K562 (cell line): ENCODE data around the gene IL17RB. TPM values are rescaled to one million over a fixed set of nuclear protein-coding genes. Genes with fewer than 3 reads are reported as not detected.

Source experiments
- EZH2 ChIP-seq: IDR thresholded peaks from 2 replicates; pipeline ENCODE4 v1.6.1; 2012; ENCODE audit warnings: low read depth, mild to moderate bottlenecking, inconsistent platforms, low read length, borderline replicate concordance
- NCOA2 ChIP-seq, 2 experiments: fragments of 450-650 bp; IDR thresholded peaks; 2 replicates each; pipeline ENCODE4 v1.6.1; 2018; ENCODE audit warnings: mild to moderate bottlenecking in 2 of 2, moderate library complexity in 1 of 2; ENCODE audit not compliant: partially characterized antibody in 2 of 2
- NFE2L1 ChIP-seq: fragments of 450-650 bp; IDR thresholded peaks from 2 replicates; pipeline ENCODE4 v1.6.1; 2016; ENCODE audit warnings: missing genetic modification characterization, low read depth, mild to moderate bottlenecking, missing compliant biosample characterization, moderate library complexity, borderline replicate concordance
- POLR2B ChIP-seq: fragments of 450-650 bp; IDR thresholded peaks from 2 replicates; pipeline ENCODE4 v1.6.1; 2018; ENCODE audit warnings: low read depth; ENCODE audit not compliant: partially characterized antibody
- SAFB ChIP-seq: fragments of 200-400 bp; formaldehyde crosslinking; IDR thresholded peaks from 2 replicates; pipeline ENCODE4 v1.6.1; 2017; ENCODE audit warnings: low read depth, low read length, borderline replicate concordance
- SRSF1 ChIP-seq: fragments of 200-400 bp; formaldehyde crosslinking; IDR thresholded peaks from 2 replicates; pipeline ENCODE4 v1.6.1; 2017; ENCODE audit warnings: mild to moderate bottlenecking, low read depth, low read length, moderate library complexity
- ZNF184 ChIP-seq: sonication (generic); formaldehyde crosslinking; IDR thresholded peaks from 2 replicates; pipeline ENCODE4 v1.5.0; 2020; ENCODE audit warnings: missing genetic modification reagents
- polyA plus RNA-seq, 8 experiments: library from polyadenylated mRNA; depleted of rRNA in 4 of 8; stranded (reverse) in 5 of 8; unstranded in 3 of 8; fragments of >200 nt; fragmentation: Nextera tagmentation in 2 of 8; fragmentation: Illumina TruSeq in 1 of 8; extraction: Ambion mirVana in 2 of 8; extraction: Trizol in 1 of 8; gene quantifications; 2 replicates each; pipeline versions ENCODE4 v1.2.1 to v1.2.3, GENCODE V29; 2011 to 2014; ENCODE audit warnings: inconsistent platforms in 1 of 8, missing spikeins in 1 of 8
- total RNA-seq, 7 experiments: library from RNA; depleted of rRNA in 6 of 7; stranded (reverse); fragments of >200 nt in 6 of 7; fragmentation: Illumina TruSeq in 2 of 7; extraction: Trizol in 2 of 7; gene quantifications; 2 replicates each; pipeline versions ENCODE4 v1.2.1 to v1.2.3, GENCODE V29; 2011 to 2021; ENCODE audit warnings: low replicate concordance in 1 of 7
- TF ChIP-seq, protein P1 (sequence below): fragments of 200-800 bp; sonication (Bioruptor generic); IDR thresholded peaks from 2 replicates; pipeline ENCODE4 v1.6.1; 2016; ENCODE audit warnings: missing genetic modification characterization, missing compliant biosample characterization
- TF ChIP-seq, protein P2 (sequence below): fragments of 450-650 bp; formaldehyde crosslinking; IDR thresholded peaks from 2 replicates; pipeline ENCODE4 v1.4.0; 2020; ENCODE audit warnings: mild to moderate bottlenecking, moderate library complexity
- TF ChIP-seq, protein P3 (sequence below): sonication (generic); formaldehyde crosslinking; IDR thresholded peaks from 2 replicates; pipeline ENCODE4 v1.8.0; 2022; ENCODE audit warnings: mild to moderate bottlenecking, missing genetic modification reagents
- TF ChIP-seq, protein P4 (sequence below): fragments of 450-650 bp; formaldehyde crosslinking; conservative IDR thresholded peaks from 2 replicates; pipeline ENCODE4 v1.4.0; 2022; ENCODE audit warnings: mild to moderate bottlenecking, missing genetic modification characterization
- TF ChIP-seq, protein P5 (sequence below): fragments of 250-450 bp; sonication (Bioruptor Pico); IDR thresholded peaks from 2 replicates; pipeline ENCODE4 v1.5.0; 2022; ENCODE audit warnings: mild to moderate bottlenecking
- TF ChIP-seq, protein P6 (sequence below): fragments of 250-450 bp; sonication (Bioruptor Pico); IDR thresholded peaks from 2 replicates; pipeline ENCODE4 v1.8.0; 2021; ENCODE audit warnings: moderate library complexity, mild to moderate bottlenecking, inconsistent platforms

IL17RB gene
- total and polyA plus RNA-seq, 9 of the 15 experiments (the other 6 are each of a cell fraction or from before 2014, with no cell fraction given), result 1.1 to 4.1 (median 1.7) TPM

DNA sequence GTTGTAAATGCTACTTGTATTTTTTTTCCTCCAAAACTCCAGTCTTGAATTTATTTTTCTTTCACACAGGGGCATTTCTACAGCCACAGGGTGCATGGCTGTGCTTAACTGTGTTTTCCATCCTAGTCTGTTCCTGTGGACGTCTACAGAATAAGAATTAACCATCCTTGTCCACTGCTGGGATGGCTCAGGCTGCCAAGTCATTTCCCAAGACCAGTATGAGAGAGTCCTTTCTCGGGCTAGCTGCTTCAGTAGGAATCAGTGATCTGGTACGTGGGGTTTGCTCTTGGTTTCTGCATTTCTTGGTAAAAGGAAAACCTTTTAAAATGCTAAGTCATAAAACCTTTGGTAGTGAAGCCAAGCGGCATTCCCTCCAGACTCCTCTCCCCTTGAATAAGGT lies 29.9 kb upstream of the IL17RB start (continued):
- TF ChIP-seq, protein P1, sequence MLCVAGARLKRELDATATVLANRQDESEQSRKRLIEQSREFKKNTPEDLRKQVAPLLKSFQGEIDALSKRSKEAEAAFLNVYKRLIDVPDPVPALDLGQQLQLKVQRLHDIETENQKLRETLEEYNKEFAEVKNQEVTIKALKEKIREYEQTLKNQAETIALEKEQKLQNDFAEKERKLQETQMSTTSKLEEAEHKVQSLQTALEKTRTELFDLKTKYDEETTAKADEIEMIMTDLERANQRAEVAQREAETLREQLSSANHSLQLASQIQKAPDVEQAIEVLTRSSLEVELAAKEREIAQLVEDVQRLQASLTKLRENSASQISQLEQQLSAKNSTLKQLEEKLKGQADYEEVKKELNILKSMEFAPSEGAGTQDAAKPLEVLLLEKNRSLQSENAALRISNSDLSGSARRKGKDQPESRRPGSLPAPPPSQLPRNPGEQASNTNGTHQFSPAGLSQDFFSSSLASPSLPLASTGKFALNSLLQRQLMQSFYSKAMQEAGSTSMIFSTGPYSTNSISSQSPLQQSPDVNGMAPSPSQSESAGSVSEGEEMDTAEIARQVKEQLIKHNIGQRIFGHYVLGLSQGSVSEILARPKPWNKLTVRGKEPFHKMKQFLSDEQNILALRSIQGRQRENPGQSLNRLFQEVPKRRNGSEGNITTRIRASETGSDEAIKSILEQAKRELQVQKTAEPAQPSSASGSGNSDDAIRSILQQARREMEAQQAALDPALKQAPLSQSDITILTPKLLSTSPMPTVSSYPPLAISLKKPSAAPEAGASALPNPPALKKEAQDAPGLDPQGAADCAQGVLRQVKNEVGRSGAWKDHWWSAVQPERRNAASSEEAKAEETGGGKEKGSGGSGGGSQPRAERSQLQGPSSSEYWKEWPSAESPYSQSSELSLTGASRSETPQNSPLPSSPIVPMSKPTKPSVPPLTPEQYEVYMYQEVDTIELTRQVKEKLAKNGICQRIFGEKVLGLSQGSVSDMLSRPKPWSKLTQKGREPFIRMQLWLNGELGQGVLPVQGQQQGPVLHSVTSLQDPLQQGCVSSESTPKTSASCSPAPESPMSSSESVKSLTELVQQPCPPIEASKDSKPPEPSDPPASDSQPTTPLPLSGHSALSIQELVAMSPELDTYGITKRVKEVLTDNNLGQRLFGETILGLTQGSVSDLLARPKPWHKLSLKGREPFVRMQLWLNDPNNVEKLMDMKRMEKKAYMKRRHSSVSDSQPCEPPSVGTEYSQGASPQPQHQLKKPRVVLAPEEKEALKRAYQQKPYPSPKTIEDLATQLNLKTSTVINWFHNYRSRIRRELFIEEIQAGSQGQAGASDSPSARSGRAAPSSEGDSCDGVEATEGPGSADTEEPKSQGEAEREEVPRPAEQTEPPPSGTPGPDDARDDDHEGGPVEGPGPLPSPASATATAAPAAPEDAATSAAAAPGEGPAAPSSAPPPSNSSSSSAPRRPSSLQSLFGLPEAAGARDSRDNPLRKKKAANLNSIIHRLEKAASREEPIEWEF (CRISPR knock-in tag), result no peak
- TF ChIP-seq, protein P2, sequence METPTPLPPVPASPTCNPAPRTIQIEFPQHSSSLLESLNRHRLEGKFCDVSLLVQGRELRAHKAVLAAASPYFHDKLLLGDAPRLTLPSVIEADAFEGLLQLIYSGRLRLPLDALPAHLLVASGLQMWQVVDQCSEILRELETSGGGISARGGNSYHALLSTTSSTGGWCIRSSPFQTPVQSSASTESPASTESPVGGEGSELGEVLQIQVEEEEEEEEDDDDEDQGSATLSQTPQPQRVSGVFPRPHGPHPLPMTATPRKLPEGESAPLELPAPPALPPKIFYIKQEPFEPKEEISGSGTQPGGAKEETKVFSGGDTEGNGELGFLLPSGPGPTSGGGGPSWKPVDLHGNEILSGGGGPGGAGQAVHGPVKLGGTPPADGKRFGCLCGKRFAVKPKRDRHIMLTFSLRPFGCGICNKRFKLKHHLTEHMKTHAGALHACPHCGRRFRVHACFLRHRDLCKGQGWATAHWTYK (CRISPR knock-in tag), result no peak
- TF ChIP-seq, protein P3, sequence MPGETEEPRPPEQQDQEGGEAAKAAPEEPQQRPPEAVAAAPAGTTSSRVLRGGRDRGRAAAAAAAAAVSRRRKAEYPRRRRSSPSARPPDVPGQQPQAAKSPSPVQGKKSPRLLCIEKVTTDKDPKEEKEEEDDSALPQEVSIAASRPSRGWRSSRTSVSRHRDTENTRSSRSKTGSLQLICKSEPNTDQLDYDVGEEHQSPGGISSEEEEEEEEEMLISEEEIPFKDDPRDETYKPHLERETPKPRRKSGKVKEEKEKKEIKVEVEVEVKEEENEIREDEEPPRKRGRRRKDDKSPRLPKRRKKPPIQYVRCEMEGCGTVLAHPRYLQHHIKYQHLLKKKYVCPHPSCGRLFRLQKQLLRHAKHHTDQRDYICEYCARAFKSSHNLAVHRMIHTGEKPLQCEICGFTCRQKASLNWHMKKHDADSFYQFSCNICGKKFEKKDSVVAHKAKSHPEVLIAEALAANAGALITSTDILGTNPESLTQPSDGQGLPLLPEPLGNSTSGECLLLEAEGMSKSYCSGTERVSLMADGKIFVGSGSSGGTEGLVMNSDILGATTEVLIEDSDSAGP (CRISPR knock-in tag), result no peak
- TF ChIP-seq ZNF184 (CRISPR knock-in tag), result no peak
- TF ChIP-seq POLR2B, result no peak
- no peak for TF ChIP-seq SRSF1
- TF ChIP-seq SAFB, result no peak
- TF ChIP-seq, protein P4, sequence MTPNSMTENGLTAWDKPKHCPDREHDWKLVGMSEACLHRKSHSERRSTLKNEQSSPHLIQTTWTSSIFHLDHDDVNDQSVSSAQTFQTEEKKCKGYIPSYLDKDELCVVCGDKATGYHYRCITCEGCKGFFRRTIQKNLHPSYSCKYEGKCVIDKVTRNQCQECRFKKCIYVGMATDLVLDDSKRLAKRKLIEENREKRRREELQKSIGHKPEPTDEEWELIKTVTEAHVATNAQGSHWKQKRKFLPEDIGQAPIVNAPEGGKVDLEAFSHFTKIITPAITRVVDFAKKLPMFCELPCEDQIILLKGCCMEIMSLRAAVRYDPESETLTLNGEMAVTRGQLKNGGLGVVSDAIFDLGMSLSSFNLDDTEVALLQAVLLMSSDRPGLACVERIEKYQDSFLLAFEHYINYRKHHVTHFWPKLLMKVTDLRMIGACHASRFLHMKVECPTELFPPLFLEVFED (CRISPR knock-in tag), result no peak
- TF ChIP-seq NFE2L1 (tag), result no peak
- TF ChIP-seq NCOA2 (IDR thresholded peaks at IDR 0.05; ENCODE audit: partially characterized antibody in 2 of 2), result no peak
- TF ChIP-seq, protein P5, sequence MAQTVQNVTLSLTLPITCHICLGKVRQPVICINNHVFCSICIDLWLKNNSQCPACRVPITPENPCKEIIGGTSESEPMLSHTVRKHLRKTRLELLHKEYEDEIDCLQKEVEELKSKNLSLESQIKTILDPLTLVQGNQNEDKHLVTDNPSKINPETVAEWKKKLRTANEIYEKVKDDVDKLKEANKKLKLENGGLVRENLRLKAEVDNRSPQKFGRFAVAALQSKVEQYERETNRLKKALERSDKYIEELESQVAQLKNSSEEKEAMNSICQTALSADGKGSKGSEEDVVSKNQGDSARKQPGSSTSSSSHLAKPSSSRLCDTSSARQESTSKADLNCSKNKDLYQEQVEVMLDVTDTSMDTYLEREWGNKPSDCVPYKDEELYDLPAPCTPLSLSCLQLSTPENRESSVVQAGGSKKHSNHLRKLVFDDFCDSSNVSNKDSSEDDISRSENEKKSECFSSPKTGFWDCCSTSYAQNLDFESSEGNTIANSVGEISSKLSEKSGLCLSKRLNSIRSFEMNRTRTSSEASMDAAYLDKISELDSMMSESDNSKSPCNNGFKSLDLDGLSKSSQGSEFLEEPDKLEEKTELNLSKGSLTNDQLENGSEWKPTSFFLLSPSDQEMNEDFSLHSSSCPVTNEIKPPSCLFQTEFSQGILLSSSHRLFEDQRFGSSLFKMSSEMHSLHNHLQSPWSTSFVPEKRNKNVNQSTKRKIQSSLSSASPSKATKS (CRISPR knock-in tag), result no peak
- TF ChIP-seq EZH2, result no peak
- TF ChIP-seq, protein P6, sequence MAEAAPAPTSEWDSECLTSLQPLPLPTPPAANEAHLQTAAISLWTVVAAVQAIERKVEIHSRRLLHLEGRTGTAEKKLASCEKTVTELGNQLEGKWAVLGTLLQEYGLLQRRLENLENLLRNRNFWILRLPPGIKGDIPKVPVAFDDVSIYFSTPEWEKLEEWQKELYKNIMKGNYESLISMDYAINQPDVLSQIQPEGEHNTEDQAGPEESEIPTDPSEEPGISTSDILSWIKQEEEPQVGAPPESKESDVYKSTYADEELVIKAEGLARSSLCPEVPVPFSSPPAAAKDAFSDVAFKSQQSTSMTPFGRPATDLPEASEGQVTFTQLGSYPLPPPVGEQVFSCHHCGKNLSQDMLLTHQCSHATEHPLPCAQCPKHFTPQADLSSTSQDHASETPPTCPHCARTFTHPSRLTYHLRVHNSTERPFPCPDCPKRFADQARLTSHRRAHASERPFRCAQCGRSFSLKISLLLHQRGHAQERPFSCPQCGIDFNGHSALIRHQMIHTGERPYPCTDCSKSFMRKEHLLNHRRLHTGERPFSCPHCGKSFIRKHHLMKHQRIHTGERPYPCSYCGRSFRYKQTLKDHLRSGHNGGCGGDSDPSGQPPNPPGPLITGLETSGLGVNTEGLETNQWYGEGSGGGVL, result no peak
